ENCODE data around the gene ACR. TPM values are rescaled to one million over a fixed set of nuclear protein-coding genes. Genes with fewer than 3 reads are reported as not detected.
A peak's percentile ranks its signal among the peaks of the same experiment; 100 is the strongest.

Gene ACR
- total RNA-seq, 2 donors from 2014 or later, result 0.18 TPM; not detected in 1

- Mint-ChIP-seq H3K27me3 (ENCODE audit: insufficient read depth) (peaks cover 51% of the 10 kb centered on the region), H3K9me3 (no peaks in the 10 kb centered on the region), H3K36me3 (ENCODE audit: low read depth) (peaks cover 17% of the 10 kb centered on the region), H3K27ac (no peak overlapping the region), H3K4me3 (no peak overlapping the region), H3K4me1 (no peaks in the 10 kb centered on the region)
- Histone ChIP-seq H3K4me3 (ENCODE audit: low read length) (no peak overlapping the region), H3K27me3 (ENCODE audit: control insufficient read depth, insufficient read depth, low read length, poor library complexity, severe bottlenecking) (peaks cover 22% of the 10 kb centered on the region), H3K4me1 (ENCODE audit: control insufficient read depth, insufficient read depth, low read length) (no peaks in the 10 kb centered on the region), H3K27ac (ENCODE audit: low read depth, low read length) (no peak overlapping the region), H3K36me3 (ENCODE audit: control insufficient read depth, insufficient read depth, low read length) (peaks cover 5% of the 10 kb centered on the region), H3K9ac (ENCODE audit: extremely low read depth, low read length, poor library complexity, severe bottlenecking) (no peak overlapping the region), H3K9me3 (ENCODE audit: control insufficient read depth, low read length) (no peaks in the 10 kb centered on the region)
- TF ChIP-seq, protein P1, sequence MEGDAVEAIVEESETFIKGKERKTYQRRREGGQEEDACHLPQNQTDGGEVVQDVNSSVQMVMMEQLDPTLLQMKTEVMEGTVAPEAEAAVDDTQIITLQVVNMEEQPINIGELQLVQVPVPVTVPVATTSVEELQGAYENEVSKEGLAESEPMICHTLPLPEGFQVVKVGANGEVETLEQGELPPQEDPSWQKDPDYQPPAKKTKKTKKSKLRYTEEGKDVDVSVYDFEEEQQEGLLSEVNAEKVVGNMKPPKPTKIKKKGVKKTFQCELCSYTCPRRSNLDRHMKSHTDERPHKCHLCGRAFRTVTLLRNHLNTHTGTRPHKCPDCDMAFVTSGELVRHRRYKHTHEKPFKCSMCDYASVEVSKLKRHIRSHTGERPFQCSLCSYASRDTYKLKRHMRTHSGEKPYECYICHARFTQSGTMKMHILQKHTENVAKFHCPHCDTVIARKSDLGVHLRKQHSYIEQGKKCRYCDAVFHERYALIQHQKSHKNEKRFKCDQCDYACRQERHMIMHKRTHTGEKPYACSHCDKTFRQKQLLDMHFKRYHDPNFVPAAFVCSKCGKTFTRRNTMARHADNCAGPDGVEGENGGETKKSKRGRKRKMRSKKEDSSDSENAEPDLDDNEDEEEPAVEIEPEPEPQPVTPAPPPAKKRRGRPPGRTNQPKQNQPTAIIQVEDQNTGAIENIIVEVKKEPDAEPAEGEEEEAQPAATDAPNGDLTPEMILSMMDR (conservative IDR thresholded peaks at IDR 0.05), result no peak
- no peak for DNase-seq
- WGBS, 2 experiments (ENCODE audit: insufficient coverage in 1 of 2, insufficient read length in 1 of 2), result 82 to 90% methylated on average over 5 to 7 of the region's 7 CpGs
These were observed 12.4 kb upstream of the ACR start for GRCh38 chr22:50725597-50725996.

GRCh38 chr22:50726643-50727340 is 11.2 kb upstream of the ACR start:
- no peak overlapping the region for H3K27ac Mint-ChIP-seq
- H3K27me3 ChIP-seq (ENCODE audit: control insufficient read depth, insufficient read depth, low read length, poor library complexity, severe bottlenecking), result peaks cover 10% of the 10 kb centered on the region
- H3K36me3 Mint-ChIP-seq (ENCODE audit: low read depth), result peaks cover 16% of the 10 kb centered on the region

GRCh38 chr22:50727678-50728522 is 10.1 kb upstream of the ACR start:
- Mint-ChIP-seq H3K9me3 (no peaks in the 10 kb centered on the region), H3K4me1 (no peaks in the 10 kb centered on the region), H3K27ac (no peak overlapping the region), H3K27me3 (ENCODE audit: insufficient read depth) (peaks cover 46% of the 10 kb centered on the region), H3K36me3 (ENCODE audit: low read depth) (peaks cover 12% of the 10 kb centered on the region), H3K4me3 (no peak overlapping the region)
- Histone ChIP-seq H3K9me3 (ENCODE audit: control insufficient read depth, low read length) (no peaks in the 10 kb centered on the region), H3K27me3 (ENCODE audit: control insufficient read depth, insufficient read depth, low read length, poor library complexity, severe bottlenecking) (no peaks in the 10 kb centered on the region), H3K4me3 (ENCODE audit: low read length) (no peak overlapping the region), H3K27ac (ENCODE audit: low read depth, low read length) (no peak overlapping the region), H3K9ac (ENCODE audit: extremely low read depth, low read length, poor library complexity, severe bottlenecking) (no peak overlapping the region), H3K4me1 (ENCODE audit: control insufficient read depth, insufficient read depth, low read length) (no peaks in the 10 kb centered on the region), H3K36me3 (ENCODE audit: control insufficient read depth, insufficient read depth, low read length) (peaks cover 5% of the 10 kb centered on the region)
- TF ChIP-seq, protein P1 (conservative IDR thresholded peaks at IDR 0.05), result no peak
- 91 to 93% methylated on average over 12 to 23 of the region's 23 CpGs for WGBS, 2 experiments (ENCODE audit: insufficient coverage in 1 of 2, insufficient read length in 1 of 2)
- DNase-seq, result no peak

More at GRCh38 chr22:50726643-50727340, 11.2 kb upstream of the ACR start:
- no peak overlapping the region for H3K4me3 ChIP-seq (ENCODE audit: low read length)
- no peaks in the 10 kb centered on the region for H3K4me1 ChIP-seq (ENCODE audit: control insufficient read depth, insufficient read depth, low read length)
- H3K9ac ChIP-seq (ENCODE audit: extremely low read depth, low read length, poor library complexity, severe bottlenecking), result no peak overlapping the region
- H3K9me3 Mint-ChIP-seq, result no peaks in the 10 kb centered on the region
- no peak overlapping the region for H3K27ac ChIP-seq (ENCODE audit: low read depth, low read length)
- WGBS, 2 experiments (ENCODE audit: insufficient coverage in 1 of 2, insufficient read length in 1 of 2), result 92 to 99% methylated on average over 9 to 14 of the region's 14 CpGs
- TF ChIP-seq, protein P1 (conservative IDR thresholded peaks at IDR 0.05), result peak; percentile 60
- no peaks in the 10 kb centered on the region for H3K9me3 ChIP-seq (ENCODE audit: control insufficient read depth, low read length)
- no peaks in the 10 kb centered on the region for H3K4me1 Mint-ChIP-seq
- H3K36me3 ChIP-seq (ENCODE audit: control insufficient read depth, insufficient read depth, low read length), result peaks cover 5% of the 10 kb centered on the region
- H3K4me3 Mint-ChIP-seq, result no peak overlapping the region
- peak; percentile 73 for DNase-seq
- peaks cover 50% of the 10 kb centered on the region for H3K27me3 Mint-ChIP-seq (ENCODE audit: insufficient read depth)
